Middle frontal gyrus (tissue), 1 donor: ENCODE data around the gene TCF12.
"Not testable (repeated sequence)": the region's sequence is repeated elsewhere in the genome, so short reads cannot be mapped to it uniquely, and the experiment has no call there.

Source experiments
- DNase-seq: peaks from one replicate; pipeline ENCODE4 v3.0.0-alpha.2; 2015; ENCODE audit warnings: low spot score; ENCODE audit errors: extremely low spot score

The TCF12 gene

DNA sequence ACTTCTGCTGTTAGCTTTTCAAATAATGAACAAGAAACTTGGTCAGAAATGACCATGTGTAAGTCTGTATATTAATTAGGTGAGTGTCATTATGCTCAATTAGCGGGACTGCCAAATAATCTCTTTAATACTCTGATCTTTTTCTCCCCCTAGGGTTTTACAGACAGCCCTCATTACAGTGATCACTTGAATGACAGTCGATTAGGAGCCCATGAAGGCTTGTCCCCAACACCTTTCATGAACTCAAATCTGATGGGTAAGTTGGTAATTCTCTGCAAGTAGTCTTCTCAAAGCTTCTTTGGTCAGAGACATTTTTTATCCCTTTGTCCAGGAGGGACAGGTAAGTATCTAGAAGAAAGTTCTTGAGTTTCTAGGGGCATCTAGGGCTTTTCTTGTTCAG lies 173.2 kb downstream of the TCF12 start:
- no peak for DNase-seq

DNA sequence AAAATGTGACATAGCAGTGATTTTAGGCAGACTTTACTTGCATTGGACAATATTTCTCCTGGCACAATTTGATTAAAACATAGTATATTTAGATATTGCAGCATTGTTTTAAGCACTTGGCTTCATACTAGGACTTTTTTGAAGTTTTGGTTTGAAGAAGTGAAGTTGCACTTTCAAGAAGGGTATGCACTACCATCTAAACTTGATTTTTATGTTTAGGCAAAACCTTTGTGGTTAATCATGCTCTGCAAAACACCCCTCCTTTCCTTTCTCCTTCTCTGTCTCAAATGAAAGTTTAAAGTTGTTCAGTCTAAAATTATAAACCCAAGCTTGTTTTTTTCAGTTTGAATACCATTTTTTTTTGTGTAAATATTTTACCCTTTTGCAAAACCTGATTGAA lies 173.8 kb downstream of the TCF12 start:
- DNase-seq = no peak

DNA sequence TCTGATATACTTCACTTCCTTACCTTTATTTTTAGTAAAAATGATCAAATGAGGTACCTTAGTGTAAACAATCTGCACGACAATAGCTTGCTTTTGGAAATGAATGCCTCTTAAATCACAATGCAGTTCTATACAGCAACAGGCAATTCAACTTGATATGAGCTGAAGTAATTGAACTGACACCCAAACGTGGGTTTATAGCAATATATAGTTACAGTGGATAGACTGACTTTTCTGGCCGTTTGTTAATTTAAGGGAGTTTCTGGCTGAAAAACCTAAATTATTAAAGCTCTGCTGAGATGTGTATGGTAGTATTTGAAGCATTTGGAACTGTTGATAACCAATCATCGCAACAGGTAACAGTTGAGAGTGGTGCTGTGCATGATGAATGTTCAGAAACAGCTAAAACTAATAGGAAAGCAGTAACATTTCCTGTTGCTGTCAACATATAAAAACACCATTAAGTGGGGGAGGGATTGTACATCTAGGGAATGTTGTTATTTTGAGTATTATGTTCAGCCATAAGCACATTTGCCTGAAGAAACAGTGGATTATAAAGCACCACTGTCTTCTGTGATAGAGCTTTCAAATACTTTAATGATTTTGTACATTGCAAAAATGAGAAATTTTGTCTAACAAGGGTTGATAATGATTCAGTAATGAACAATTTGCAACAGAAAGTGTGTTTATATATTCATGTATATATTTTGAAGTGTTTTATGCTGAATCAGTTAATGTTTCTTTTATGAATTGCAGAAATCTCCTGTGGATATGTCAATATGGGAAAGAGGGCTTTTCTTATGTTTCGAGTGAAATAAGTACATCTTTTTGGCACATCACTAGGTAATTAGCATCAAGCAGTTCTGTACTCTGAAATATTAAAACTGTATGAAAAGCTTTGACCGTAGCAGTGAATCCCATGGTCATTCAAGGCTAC lies 176.1 kb downstream of the TCF12 start:
- DNase-seq = no peak

DNA sequence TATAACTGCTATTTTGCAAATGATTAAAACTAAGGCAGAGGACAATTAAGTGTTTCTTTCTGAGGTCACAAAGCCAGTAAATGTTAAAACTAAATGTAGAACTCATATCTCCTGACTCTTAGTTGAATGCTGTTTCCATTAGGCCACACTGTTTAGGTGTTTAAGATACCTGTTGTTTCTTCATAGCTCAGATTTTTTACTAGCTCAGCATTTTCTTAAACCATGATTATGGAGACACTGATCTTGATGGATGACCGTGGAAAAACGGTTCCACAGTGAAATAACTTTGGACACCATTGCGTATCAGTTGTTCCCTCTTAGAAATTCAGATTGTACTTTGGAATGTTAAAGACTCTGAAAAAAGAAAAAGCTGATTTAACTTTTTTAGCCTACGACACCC lies 177.5 kb downstream of the TCF12 start:
- no peak for DNase-seq

DNA sequence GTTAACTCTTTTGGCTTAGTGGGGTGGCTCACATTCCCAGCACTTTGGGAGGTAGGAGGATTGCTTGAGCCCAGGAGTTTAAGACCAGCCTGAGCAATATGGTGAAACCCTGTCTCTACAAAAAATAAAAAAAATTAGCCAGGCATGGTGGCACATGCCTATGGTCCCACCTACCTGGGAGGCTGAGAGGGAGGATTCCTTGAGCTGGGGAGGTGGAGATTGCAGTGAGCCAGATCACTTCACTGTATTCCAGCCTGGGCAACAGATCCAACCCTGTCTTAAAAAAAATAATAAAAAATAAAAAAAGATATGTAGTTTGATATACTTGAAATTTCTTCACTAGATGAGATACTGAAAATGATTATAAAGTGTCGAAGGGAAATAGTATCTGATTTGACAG lies 178.8 kb downstream of the TCF12 start:
- DNase-seq = no peak

DNA sequence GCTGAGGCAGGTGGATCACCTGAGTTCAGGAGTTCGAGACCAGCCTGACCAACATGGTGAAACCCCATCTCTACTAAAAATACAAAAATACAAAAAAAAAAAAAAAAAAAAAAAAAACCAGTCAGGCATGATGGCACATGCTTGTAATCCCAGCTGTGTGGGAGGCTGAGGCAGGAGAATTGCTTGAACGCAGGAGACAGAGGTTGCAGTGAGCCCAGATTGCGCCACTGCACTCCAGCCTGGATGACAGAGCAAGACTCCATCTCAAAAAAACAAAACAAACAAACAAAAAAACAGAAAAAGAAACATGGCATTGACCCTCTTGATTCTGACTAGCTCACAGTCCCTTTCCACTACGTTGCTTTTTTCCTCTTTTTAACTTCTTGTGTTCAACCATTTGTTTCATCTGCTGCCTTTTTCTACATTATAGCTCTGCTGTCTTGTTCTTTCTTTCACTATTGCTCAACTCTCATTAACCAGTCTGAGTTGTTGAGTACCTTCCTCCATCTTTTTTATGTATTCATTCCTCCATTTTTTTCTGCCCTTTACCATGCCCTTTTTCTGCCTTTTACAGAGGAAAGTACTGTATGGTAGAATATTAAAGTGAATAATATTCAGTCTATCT lies 179.6 kb downstream of the TCF12 start:
- DNase-seq = not testable (repeated sequence)

DNA sequence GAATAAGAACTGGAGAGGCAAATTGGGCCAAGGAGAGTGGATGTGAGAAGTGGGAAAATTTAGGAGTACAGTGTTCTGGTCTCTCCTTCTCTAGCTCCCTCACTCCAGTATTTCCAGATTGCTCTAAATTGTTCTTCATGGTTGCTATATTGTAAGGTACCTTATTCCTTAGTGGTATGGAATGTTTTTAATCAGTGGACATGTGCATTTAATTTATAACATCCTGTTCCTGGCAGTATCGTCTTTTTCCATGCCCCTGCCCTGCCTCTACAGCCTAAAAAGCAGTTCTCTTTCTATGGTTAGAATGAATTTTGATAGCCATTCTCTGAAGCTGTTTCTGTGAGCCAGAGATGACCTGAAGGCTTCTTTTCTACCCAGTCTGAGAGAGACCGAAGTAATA lies 180.5 kb downstream of the TCF12 start:
- DNase-seq = no peak

DNA sequence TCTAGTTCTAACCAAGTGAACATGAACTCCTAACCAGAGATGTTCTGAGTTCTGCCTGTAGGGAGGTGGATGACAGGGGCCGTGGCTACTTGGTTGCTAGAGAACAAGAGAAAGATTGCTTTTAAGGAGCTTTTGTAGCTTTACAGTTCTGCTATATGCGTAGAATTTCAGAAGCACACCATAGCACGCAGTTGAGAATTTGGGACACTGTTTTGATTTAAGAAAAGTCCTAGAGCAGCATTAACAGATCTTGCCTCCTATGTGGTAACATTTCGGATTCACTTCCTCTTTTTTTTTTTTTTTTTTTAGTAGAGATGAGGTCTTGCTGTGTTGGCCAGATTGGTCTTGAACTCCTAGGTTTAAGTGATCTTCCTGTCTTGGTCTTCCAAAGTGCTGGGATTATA lies 181.7 kb downstream of the TCF12 start:
- DNase-seq = no peak

DNA sequence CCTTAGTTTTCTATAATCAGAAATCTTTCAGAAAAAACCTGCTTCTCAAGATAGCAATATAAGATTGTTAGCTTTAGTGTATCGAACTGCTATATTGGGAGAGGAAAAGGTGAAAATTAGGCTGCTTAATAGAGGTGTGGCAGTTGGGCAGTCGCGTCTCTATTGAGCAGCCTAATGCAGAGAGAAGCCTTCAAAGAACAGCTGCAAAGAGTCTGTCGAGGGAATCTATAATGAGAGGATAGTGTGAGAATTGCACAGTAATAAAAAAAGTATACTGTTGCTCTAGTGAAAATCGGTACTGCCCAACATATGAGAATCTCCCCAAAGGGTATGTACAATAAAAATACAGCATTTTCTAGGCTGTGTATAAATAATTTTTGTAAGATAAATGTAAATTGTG lies 184.4 kb downstream of the TCF12 start:
- DNase-seq = no peak

DNA sequence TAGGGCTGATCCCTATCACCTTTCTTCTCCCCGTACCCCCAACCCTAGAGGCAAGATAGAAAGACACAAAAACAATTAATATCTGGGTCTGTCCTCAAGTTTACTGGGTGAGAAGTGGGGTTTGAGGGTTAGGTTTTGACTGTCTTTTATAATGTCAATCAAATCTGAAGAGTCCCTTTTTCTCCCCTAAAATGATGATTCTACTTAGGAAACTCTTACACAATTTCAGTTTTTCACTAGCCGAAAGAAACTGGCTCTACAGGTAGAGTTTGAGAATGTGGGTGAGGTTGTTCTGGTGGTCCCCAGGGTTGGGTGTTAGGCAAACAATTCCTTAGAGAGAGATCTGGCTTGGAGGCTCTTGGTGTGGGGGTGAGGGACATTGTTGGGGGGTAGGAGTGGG lies 189.9 kb downstream of the TCF12 start:
- DNase-seq = no peak

DNA sequence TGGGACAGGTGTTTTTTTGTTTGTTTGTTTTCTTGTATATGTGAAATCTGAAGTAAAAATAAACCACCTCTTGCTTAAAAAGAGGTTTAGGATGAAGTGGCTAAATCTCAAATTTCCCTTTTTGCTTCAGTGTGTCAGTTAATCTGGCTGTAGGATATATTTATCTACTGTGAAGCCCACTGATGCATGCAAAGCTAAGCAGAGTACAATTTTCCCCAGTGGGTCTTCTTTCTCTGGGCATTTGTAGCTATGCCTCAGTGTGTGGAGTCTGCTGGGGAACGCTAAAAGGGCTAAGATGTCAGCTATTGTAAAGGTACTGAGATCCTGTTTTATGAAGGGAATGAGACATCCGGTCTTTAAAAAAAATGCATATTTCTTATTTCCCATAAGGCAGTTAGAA lies 190.6 kb downstream of the TCF12 start:
- no peak for DNase-seq

DNA sequence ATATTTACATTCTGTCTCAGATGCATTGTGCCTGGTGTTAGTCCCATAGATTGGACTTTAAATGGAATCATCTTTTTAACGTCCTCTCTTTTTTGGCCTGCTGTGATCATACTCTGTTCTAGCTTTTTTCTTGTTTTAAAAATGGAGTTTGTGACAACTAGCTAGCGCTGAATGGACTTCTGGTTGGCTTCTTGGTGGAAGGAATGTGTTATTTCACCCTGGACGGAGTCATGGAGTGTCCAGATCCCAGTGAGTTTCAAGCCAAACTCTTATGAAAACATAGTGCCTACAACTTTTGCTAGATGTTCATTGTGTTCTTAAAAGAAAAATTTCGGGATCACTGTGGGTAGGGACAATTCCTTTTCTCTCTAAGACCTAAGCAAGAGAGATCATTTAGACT lies 192.6 kb downstream of the TCF12 start:
- DNase-seq = no peak

DNA sequence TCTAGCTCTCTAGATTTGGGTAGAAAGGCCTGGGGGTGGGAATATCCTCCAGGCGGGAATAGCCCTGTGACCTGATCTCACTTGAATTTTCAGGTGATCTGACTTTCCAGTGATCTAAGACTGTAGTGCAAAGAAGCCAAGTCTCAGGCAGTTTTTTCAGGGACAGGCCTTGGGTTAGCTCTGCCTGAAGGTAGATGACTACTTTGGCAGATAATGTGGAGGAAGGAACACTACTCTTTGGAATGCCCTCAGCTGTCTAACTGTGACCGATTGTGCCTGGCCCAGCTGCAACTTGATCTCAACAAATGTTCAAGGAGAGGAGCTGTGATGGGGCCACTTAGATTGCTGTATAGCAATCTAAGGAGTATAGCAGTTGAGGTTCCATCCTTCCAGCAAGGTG lies 193.7 kb downstream of the TCF12 start:
- DNase-seq = no peak

DNA sequence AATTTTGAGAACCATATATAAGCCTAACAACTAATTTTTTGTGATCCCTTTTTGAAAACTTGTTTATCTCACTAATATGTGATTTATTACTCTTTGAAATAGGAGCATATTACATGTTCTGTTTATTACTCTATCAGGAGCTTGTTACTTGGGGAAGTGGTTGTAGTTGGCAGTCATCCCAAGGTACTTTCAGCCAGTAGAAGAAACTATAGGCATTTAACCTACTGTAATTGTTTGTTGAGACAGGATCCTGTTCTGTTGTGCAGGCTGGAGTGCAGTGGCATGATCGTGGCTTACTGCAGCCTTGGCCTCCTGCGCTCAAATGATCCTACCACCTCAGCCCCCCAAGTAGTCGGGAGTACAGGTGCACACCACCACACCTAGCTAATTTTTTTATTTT lies 195.6 kb downstream of the TCF12 start:
- DNase-seq = no peak

DNA sequence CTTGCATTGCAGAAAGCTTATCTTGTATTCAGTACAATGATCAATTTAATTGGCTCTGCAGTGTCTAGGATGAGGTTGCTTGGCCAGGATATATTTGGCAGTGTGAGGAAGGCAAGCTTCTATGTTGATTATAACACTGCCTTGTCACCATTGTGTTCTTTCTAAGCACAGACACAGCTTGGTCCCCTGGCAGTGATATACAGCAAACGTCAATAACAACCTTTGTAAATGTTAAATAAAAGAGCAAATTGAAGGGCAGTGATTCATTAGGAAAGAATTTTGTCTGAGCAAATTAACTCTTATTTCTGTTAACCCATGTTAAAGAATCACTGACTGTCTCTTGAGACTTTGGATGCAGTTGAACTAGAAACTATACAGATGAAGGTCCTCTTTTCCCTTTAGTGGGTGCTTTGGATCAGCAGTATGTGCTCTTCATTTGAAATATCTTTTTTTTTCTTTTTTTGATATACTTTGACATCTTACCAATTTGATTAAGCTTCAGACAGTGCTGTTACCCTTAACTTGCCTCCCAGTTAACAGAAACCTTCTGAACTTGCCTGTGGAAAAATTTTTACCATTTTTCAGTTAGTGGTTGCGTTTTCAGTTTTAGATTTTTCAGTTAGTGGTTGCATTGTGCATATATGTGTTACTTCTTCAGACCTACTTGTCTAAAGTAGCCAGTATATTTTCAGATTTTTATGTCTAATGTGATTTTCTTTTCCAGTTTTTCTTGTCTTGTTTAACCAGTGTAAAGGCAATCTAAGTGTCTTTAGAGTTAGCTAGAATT lies 199.8 kb downstream of the TCF12 start:
- DNase-seq = peak; percentile 36

DNA sequence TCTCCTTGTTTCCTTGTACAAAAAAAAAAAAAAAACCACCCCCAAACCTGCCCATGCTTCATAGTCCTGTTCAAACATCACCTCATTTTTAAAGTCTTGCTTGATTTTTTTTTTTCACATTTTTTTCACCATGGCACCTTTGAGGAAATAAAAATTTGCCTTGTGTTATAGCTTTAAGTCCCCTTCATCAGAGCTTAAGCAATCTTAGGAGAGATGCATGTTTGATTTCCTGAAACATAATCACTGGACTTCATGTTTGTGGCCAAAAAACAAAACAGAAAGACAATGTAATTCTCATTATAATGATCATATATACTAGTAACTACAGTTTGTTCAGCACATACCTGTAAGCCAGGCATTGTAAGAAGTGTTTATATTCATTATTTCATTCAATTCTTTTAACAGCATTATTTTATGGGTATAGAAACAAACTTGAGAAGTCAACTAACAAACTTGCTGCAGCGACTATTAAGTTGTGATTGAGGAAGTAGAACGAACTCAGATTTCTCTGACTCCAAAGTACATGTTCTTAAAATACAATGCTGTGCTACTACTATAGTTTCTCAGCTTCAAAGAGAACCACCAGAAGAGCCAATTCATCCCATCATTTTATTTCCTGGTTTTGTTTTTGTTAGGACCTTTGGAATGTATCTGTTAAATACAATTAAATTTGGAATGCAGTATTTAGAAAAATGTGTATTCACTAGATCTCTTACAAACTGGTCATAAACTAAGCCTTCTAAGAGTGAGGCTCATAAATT lies 203.8 kb downstream of the TCF12 start:
- no peak for DNase-seq

DNA sequence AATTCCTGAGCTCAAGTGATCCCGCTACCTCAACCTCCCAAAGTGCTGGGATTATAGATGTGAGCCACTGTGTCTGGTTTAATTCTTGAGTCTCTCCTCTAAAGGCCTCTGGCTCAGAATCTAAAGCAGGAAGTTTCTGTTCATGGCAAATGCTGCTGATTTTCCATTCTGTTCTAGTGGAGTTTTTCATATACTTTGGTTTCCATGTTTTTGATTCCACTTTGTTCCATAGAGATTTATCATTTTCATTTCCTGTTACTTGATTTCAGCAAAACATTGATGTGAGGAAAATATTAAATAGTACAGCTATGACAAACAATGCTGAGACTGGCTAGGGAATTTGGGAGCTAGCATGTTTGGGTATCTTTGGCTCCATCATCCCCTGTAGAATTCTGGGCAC lies 205.6 kb downstream of the TCF12 start:
- DNase-seq = no peak

DNA sequence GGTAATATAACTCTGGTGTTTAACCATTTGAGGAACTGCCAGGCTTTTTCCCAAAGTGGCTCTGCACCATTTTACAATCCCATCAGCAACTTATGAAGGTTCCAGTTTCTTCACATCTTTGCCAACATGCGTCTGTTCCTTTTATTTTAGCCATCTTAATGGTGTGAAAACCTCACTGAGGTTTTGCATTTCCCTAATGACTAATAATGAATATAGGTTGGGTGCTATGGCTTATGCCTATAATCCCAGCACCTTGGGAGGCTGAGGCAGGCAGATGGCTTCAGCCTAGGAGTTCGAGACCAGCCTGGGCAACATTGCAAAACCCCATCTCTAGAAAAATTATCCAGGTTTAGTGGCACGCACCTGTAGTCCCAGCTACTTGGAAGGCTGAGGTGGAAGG lies 210.6 kb downstream of the TCF12 start:
- no peak for DNase-seq

DNA sequence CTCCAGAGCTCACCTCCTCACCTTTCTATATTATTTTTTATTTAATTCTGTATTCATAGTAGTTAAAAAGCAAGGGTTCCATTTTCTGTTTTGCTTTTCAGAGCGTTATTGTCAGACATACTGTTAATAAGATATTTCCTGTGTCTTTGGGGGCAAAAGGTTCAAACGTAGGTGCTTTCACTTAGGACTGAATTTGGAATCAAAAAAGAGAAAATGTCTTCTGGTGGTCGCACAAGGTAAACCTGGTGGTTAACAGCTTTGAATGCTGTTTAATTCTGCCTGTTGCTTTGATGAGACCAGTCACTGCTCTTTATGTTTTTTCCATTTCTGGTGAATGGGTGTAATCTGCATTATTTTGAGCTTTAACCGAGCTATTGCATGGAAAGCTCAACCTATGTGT lies 212.5 kb downstream of the TCF12 start:
- DNase-seq = no peak

DNA sequence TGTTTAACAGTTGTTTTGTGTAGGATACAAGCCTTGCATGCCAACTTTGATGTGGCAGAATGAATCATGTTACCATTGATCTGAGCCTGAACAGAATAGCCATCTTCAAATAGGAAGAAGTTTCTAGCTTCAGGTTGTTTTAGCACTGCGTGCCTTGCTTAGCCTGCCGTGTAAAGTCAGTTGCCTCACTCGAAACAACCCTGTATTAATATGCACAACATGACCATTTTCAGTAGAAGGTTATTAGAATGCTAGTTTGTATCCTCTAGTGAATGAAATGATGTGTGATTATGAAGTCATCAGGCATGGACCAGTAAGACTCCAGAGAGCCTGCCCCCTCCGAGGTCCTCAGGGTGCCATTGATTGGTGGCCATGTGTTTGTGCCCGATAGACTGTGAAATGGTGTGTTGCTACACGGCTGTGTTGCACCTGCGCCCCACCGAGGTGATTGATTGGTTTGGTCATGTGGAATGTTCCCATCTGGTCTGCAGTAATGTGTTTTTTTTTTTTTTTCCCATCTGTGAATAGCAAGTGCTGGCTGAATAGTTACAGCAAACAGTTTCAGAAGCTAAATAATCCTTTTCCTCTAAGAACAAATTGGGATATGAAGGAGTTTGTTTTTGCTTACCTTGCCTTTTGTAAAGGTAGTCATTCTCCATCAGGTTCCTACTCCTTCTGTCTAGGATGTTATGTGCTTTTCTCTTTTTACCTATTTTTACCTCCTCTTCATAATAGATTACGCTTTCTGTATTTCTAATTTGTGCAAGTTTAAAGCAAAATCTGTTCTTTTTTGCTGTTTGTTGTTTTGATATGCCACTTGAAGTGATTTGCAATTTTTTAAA lies 214.9 kb downstream of the TCF12 start:
- no peak for DNase-seq
